Naive thymus-derived CD8-positive, alpha-beta T cell (primary cell): ENCODE data around the gene LMX1B. TPM values are rescaled to one million over a fixed set of nuclear protein-coding genes. Genes with fewer than 3 reads are reported as not detected.
"Not testable (repeated sequence)": the region's sequence is repeated elsewhere in the genome, so short reads cannot be mapped to it uniquely, and the experiment has no call there.

Source experiments
- ATAC-seq, 2 donors: fragments of 150-1000 bp; cut with Tn5 transposase in 1 of 2; sonication (Bioruptor Pico), chemical (Tn5 transposase) in 1 of 2; 1 replicate in 1 of 2; 2 replicates in 1 of 2; pipeline ENCODE4 v1.10.0; 2021; ENCODE audit warnings: mild to moderate bottlenecking in 2 of 2, moderate library complexity in 2 of 2
- POLR2A ChIA-PET: fragments of 350-600 bp; sonication (Branson Sonifier 250); formaldehyde crosslinking; loops from one replicate; lab custom pipeline; 2021; ENCODE audit warnings: antibody characterized with exemption; lab: Charles Lee
- DNase-seq, 10 donors: peaks; one replicate each; pipeline versions ENCODE4 v3.0.0 to v3.0.0-alpha.2; 2020 to 2022
- H3K27ac Mint-ChIP-seq, 10 donors: one replicate each; pipeline ENCODE4 v1.8.0; 2020 to 2022; ENCODE audit warnings: mild to moderate bottlenecking in 10 of 10, mixed read lengths in 10 of 10, moderate library complexity in 4 of 10, inconsistent platforms in 1 of 10
- H3K27me3 Mint-ChIP-seq, 5 donors: one replicate each; pipeline ENCODE4 v1.8.0; 2021 to 2022; ENCODE audit warnings: mixed read lengths in 5 of 5
- H3K36me3 Mint-ChIP-seq, 3 donors: one replicate each; pipeline ENCODE4 v1.8.0; 2020 to 2022; ENCODE audit warnings: mixed read lengths in 3 of 3, mild to moderate bottlenecking in 2 of 3, inconsistent platforms in 1 of 3
- H3K4me1 Mint-ChIP-seq, 4 donors: one replicate each; pipeline ENCODE4 v1.8.0; 2021 to 2022; ENCODE audit warnings: mixed read lengths in 4 of 4
- H3K4me3 Mint-ChIP-seq, 10 donors: one replicate each; pipeline ENCODE4 v1.8.0; 2020 to 2022; ENCODE audit warnings: mild to moderate bottlenecking in 10 of 10, mixed read lengths in 10 of 10, moderate library complexity in 6 of 10, inconsistent platforms in 1 of 10
- H3K9me3 Mint-ChIP-seq, 9 donors: one replicate each; pipeline ENCODE4 v1.8.0; 2020 to 2022; ENCODE audit warnings: mixed read lengths in 9 of 9, mild to moderate bottlenecking in 3 of 9, inconsistent platforms in 1 of 9, moderate library complexity in 1 of 9
- polyA plus RNA-seq, 3 donors: library from polyadenylated mRNA; unstranded; fragments of 300-500 nt; fragmentation: Illumina TruSeq; gene quantifications; one replicate each; pipeline ENCODE4 v1.2.3, GENCODE V29; 2021
- total RNA-seq, 8 experiments: library from RNA in 2 of 8; stranded (reverse) in 2 of 8; gene quantifications; one replicate each; pipeline ENCODE4 v1.2.3 and lab custom pipeline; 2021 to 2026

LMX1B gene
- total and polyA plus RNA-seq, 5 experiments from 2014 or later, result not detected

GRCh38 chr9:126702151-126703001, 88.6 kb downstream of the LMX1B start:
- Mint-ChIP-seq H3K27ac (no peak overlapping the region), H3K27me3 (peaks cover 7 to 41% (median 26%) of the 10 kb centered on the region in 5 donors), H3K9me3 (no peaks in the 10 kb centered on the region), H3K4me3 (no peak overlapping the region), H3K36me3 (no peaks in the 10 kb centered on the region), H3K4me1 (peaks cover 13 to 22% (median 21%) of the 10 kb centered on the region in 4 donors)
- POLR2A ChIA-PET, result interaction anchor here (0.6 to 2.7 kb wide), 2 partner anchors 21 to 27 kb away, joined by 3 to 8 read pairs; no protein-coding TSS in a partner anchor
- DNase-seq (peak in 7 of 10 donors; percentile 20 to 57 (median 34)), ATAC-seq (peak in 1 of 2 donors; percentile 36)

GRCh38 chr9:126703002-126703865, 89.5 kb downstream of the LMX1B start:
- POLR2A ChIA-PET, result interaction anchor here (0.6 to 2.7 kb wide), 2 partner anchors 20 to 152 kb away, joined by 3 to 8 read pairs; no protein-coding TSS in a partner anchor
- H3K36me3 Mint-ChIP-seq, result no peaks in the 10 kb centered on the region
- H3K9me3 Mint-ChIP-seq, result no peaks in the 10 kb centered on the region
- H3K4me3 Mint-ChIP-seq, result no peak overlapping the region
- H3K4me1 Mint-ChIP-seq, result peaks cover 12 to 22% (median 21%) of the 10 kb centered on the region in 4 donors
- peaks cover 7 to 41% (median 26%) of the 10 kb centered on the region in 5 donors for H3K27me3 Mint-ChIP-seq
- no peak for ATAC-seq
- no peak overlapping the region for H3K27ac Mint-ChIP-seq
- DNase-seq, result peak in 1 of 10 donors; percentile 6

- Mint-ChIP-seq H3K4me1 (peaks cover 12 to 22% (median 21%) of the 10 kb centered on the region in 4 donors), H3K27ac (no peak overlapping the region), H3K9me3 (no peaks in the 10 kb centered on the region), H3K36me3 (no peaks in the 10 kb centered on the region), H3K4me3 (no peak overlapping the region), H3K27me3 (peaks cover 7 to 41% (median 26%) of the 10 kb centered on the region in 5 donors)
- POLR2A ChIA-PET, result interaction anchor here (0.6 to 3.1 kb wide), 3 partner anchors 19 to 152 kb away, joined by 3 to 33 read pairs (median 8); no protein-coding TSS in a partner anchor
- no peak for ATAC-seq
- peak in 1 of 10 donors; percentile 34 for DNase-seq
These were observed 90.1 kb downstream of the LMX1B start for GRCh38 chr9:126703866-126704156.

- H3K27me3 Mint-ChIP-seq, result peaks cover 7 to 41% (median 26%) of the 10 kb centered on the region in 5 donors
- ATAC-seq (peak in 1 of 2 donors; percentile 21), DNase-seq (peak in 2 of 10 donors; percentile 15 to 56)
- H3K4me3 Mint-ChIP-seq, result peak overlapping the region in 3 of 10 donors; percentile 39 to 77 (median 74)
- peaks cover 12 to 22% (median 21%) of the 10 kb centered on the region in 4 donors for H3K4me1 Mint-ChIP-seq
- H3K9me3 Mint-ChIP-seq, result no peaks in the 10 kb centered on the region
- no peaks in the 10 kb centered on the region for H3K36me3 Mint-ChIP-seq
- H3K27ac Mint-ChIP-seq, result peak overlapping the region in 2 of 10 donors; percentile 52 to 56
- POLR2A ChIA-PET, result interaction anchor here (0.9 to 3.1 kb wide), 3 partner anchors 19 to 100 kb away, joined by 3 to 33 read pairs (median 8); partner anchors contain the start of gene ZBTB43
These were observed 90.6 kb downstream of the LMX1B start for GRCh38 chr9:126704157-126704891.

- peaks cover 7 to 38% (median 26%) of the 10 kb centered on the region in 5 donors for H3K27me3 Mint-ChIP-seq
- POLR2A ChIA-PET, result interaction anchor here (0.5 to 3.1 kb wide), 6 partner anchors 14 to 100 kb away, joined by 3 to 33 read pairs (median 6); partner anchors contain the start of gene ZBTB43
- H3K4me3 Mint-ChIP-seq, result peak overlapping the region; percentile 25 to 89 (median 63)
- peaks cover 12 to 22% (median 21%) of the 10 kb centered on the region in 4 donors for H3K4me1 Mint-ChIP-seq
- peak overlapping the region in 6 of 10 donors; percentile 4 to 91 (median 44) for H3K27ac Mint-ChIP-seq
- DNase-seq (peak; percentile 71 to 91 (median 84)), ATAC-seq (peak; percentile 74 to 86)
- H3K36me3 Mint-ChIP-seq, result no peaks in the 10 kb centered on the region
- no peaks in the 10 kb centered on the region for H3K9me3 Mint-ChIP-seq
These were observed 91.4 kb downstream of the LMX1B start for GRCh38 chr9:126704892-126705766.

GRCh38 chr9:126705767-126706697, 92.3 kb downstream of the LMX1B start:
- Mint-ChIP-seq H3K27ac (peak overlapping the region in 3 of 10 donors; percentile 47 to 91 (median 63)), H3K36me3 (no peaks in the 10 kb centered on the region), H3K4me1 (peaks cover 12 to 22% (median 21%) of the 10 kb centered on the region in 4 donors), H3K4me3 (peak overlapping the region in 8 of 10 donors; percentile 5 to 89 (median 63)), H3K27me3 (peaks cover 7 to 38% (median 24%) of the 10 kb centered on the region in 5 donors), H3K9me3 (no peaks in the 10 kb centered on the region)
- ATAC-seq (peak; percentile 71 to 73), DNase-seq (peak; percentile 45 to 83 (median 64))
- POLR2A ChIA-PET, result interaction anchor here (0.5 to 3.1 kb wide), 10 partner anchors 13 to 154 kb away, joined by 3 to 33 read pairs (median 4); no protein-coding TSS in a partner anchor

GRCh38 chr9:126706698-126707053, 92.9 kb downstream of the LMX1B start:
- peak in 1 of 10 donors; percentile 16 for DNase-seq
- Mint-ChIP-seq H3K9me3 (no peaks in the 10 kb centered on the region), H3K27ac (peak overlapping the region in 1 of 10 donors; percentile 63), H3K27me3 (peaks cover 4 to 31% (median 18%) of the 10 kb centered on the region in 5 donors), H3K36me3 (no peaks in the 10 kb centered on the region), H3K4me1 (peaks cover 12 to 22% (median 21%) of the 10 kb centered on the region in 4 donors), H3K4me3 (peak overlapping the region in 2 of 10 donors; percentile 3 to 5)
- ATAC-seq, result no peak
- POLR2A ChIA-PET, result interaction anchor here (0.5 to 3.1 kb wide), 9 partner anchors 12 to 153 kb away, joined by 3 to 33 read pairs (median 4); no protein-coding TSS in a partner anchor

GRCh38 chr9:126707083-126707482, 93.4 kb downstream of the LMX1B start:
- H3K36me3 Mint-ChIP-seq, result no peaks in the 10 kb centered on the region
- DNase-seq, result no peak
- peaks cover 4 to 27% (median 18%) of the 10 kb centered on the region in 5 donors for H3K27me3 Mint-ChIP-seq

GRCh38 chr9:126707712-126708111, 94.0 kb downstream of the LMX1B start:
- peaks cover 2 to 23% (median 16%) of the 10 kb centered on the region in 5 donors for H3K27me3 Mint-ChIP-seq
- peak overlapping the region in 1 of 10 donors; percentile 57 for H3K27ac Mint-ChIP-seq
- H3K4me1 Mint-ChIP-seq, result peaks cover 12 to 22% (median 21%) of the 10 kb centered on the region in 4 donors
- DNase-seq, H3K4me3 Mint-ChIP-seq, POLR2A ChIA-PET, H3K9me3 Mint-ChIP-seq, ATAC-seq, H3K36me3 Mint-ChIP-seq: not testable (repeated sequence)

More at GRCh38 chr9:126707083-126707482, 93.4 kb downstream of the LMX1B start:
- Mint-ChIP-seq H3K4me1 (peaks cover 12 to 22% (median 21%) of the 10 kb centered on the region in 4 donors), H3K27ac (no peak overlapping the region), H3K9me3 (no peaks in the 10 kb centered on the region), H3K4me3 (no peak overlapping the region)
- ATAC-seq, result no peak
- POLR2A ChIA-PET, result interaction anchor here (0.9 to 3.1 kb wide), 6 partner anchors 12 to 74 kb away, joined by 3 to 33 read pairs (median 4); no protein-coding TSS in a partner anchor

- DNase-seq, result no peak
- Mint-ChIP-seq H3K27ac (peak overlapping the region in 2 of 10 donors; percentile 36 to 57), H3K27me3 (peaks cover 2 to 18% (median 15%) of the 10 kb centered on the region in 5 donors)
These were observed 94.5 kb downstream of the LMX1B start for GRCh38 chr9:126708178-126708577.

More at GRCh38 chr9:126708178-126708577, 94.5 kb downstream of the LMX1B start:
- peaks cover 12 to 22% (median 21%) of the 10 kb centered on the region in 4 donors for H3K4me1 Mint-ChIP-seq
- H3K4me3 Mint-ChIP-seq, result no peak overlapping the region
- POLR2A ChIA-PET, result no interaction called here
- no peaks in the 10 kb centered on the region for H3K9me3 Mint-ChIP-seq
- no peaks in the 10 kb centered on the region for H3K36me3 Mint-ChIP-seq
- no peak for ATAC-seq
